Suprapubic skin (tissue), 4 donors: ENCODE data around the gene PRPF4.

Experiments used
- EP300 ChIP-seq: sonication (generic); formaldehyde crosslinking; IDR thresholded peaks from one replicate; pipeline ENCODE4 v1.6.1; 2017; ENCODE audit warnings: antibody characterized with exemption
- POLR2AphosphoS5 ChIP-seq, 3 donors: sonication (generic); formaldehyde crosslinking; IDR thresholded peaks; one replicate each; pipeline ENCODE4 v1.6.1; 2017; ENCODE audit warnings: antibody characterized with exemption in 3 of 3

GRCh38 chr9:113311961-113312360, 36.5 kb downstream of the PRPF4 start:
- TF ChIP-seq EP300 (no peak), POLR2AphosphoS5 (IDR thresholded peaks at IDR 0.05) (no peak)
